ENCODE data around the gene LCA5. TPM values are rescaled to one million over a fixed set of nuclear protein-coding genes. Genes with fewer than 3 reads are reported as not detected.

Gene LCA5
- total and polyA plus RNA-seq, 2 experiments from 2014 or later = 4.0 to 4.2 TPM

GRCh38 chr6:79568996-79569395 is 31.8 kb upstream of the LCA5 start:
- no peaks in the 10 kb centered on the region for H3K9me2 ChIP-seq (ENCODE audit: insufficient read depth)
- TF ChIP-seq EZH2 (IDR thresholded peaks at IDR 0.05; ENCODE audit: insufficient read depth, poor library complexity, severe bottlenecking) (no peak), EZH2phosphoT487 (IDR thresholded peaks at IDR 0.05; ENCODE audit: insufficient read depth, low read depth) (no peak)
- H3K27me3 ChIP-seq (replicated peaks; ENCODE audit: insufficient read depth) = no peaks in the 10 kb centered on the region
- no peak overlapping the region for H3K27ac ChIP-seq
- no peak for DNase-seq
- in situ Hi-C loops (cut with MboI) = no loop called here
- WGBS, 2 experiments (ENCODE audit: low coverage in 1 of 2, low lambda C conversion rate in 2 of 2, missing lambda C conversion rate in 2 of 2) = 73 to 78% methylated on average over 2 of the region's 2 CpGs
- H3K9me3 ChIP-seq (ENCODE audit: low read depth) = no peaks in the 10 kb centered on the region
- no peaks in the 10 kb centered on the region for H3K79me2 ChIP-seq (ENCODE audit: insufficient read depth)
- H3K36me3 ChIP-seq (ENCODE audit: low read depth) = no peaks in the 10 kb centered on the region
- H2AFZ ChIP-seq = no peak overlapping the region
- no peak overlapping the region for H3K4me3 ChIP-seq
- no peak overlapping the region for H3K4me2 ChIP-seq (ENCODE audit: unreplicated experiment)
- no peak overlapping the region for H3K9ac ChIP-seq
- H3K4me1 ChIP-seq (ENCODE audit: insufficient read depth) = peaks cover under 1% of the 10 kb centered on the region; the same call in 1 of the 2 replicates
- H3F3A ChIP-seq (ENCODE audit: insufficient read depth) = no peaks in the 10 kb centered on the region
- H4K20me1 ChIP-seq (ENCODE audit: insufficient read depth) = no peaks in the 10 kb centered on the region

- no peaks in the 10 kb centered on the region for H3K9me2 ChIP-seq (ENCODE audit: insufficient read depth)
- H3K4me1 ChIP-seq (ENCODE audit: insufficient read depth) = no peaks in the 10 kb centered on the region
- no peaks in the 10 kb centered on the region for H3K36me3 ChIP-seq (ENCODE audit: low read depth)
- H4K20me1 ChIP-seq (ENCODE audit: insufficient read depth) = no peaks in the 10 kb centered on the region
- 74 to 85% methylated on average over 2 of the region's 2 CpGs for WGBS, 2 experiments (ENCODE audit: low coverage in 1 of 2, low lambda C conversion rate in 2 of 2, missing lambda C conversion rate in 2 of 2)
- H3K27ac ChIP-seq = no peak overlapping the region
- H3K4me2 ChIP-seq (ENCODE audit: unreplicated experiment) = no peak overlapping the region
- in situ Hi-C loops (cut with MboI) = no loop called here
- no peak for TF ChIP-seq EZH2 (IDR thresholded peaks at IDR 0.05; ENCODE audit: insufficient read depth, poor library complexity, severe bottlenecking)
- no peak for TF ChIP-seq EZH2phosphoT487 (IDR thresholded peaks at IDR 0.05; ENCODE audit: insufficient read depth, low read depth)
- H3K9me3 ChIP-seq (ENCODE audit: low read depth) = no peaks in the 10 kb centered on the region
- no peak overlapping the region for H3K4me3 ChIP-seq
- no peak overlapping the region for H3K9ac ChIP-seq
- H3K79me2 ChIP-seq (ENCODE audit: insufficient read depth) = no peaks in the 10 kb centered on the region
- H2AFZ ChIP-seq = no peak overlapping the region
- DNase-seq = no peak
- no peaks in the 10 kb centered on the region for H3F3A ChIP-seq (ENCODE audit: insufficient read depth)
- H3K27me3 ChIP-seq (replicated peaks; ENCODE audit: insufficient read depth) = no peaks in the 10 kb centered on the region
Observed at GRCh38 chr6:79564636-79565035, 27.4 kb upstream of the LCA5 start.

- in situ Hi-C loops (cut with MboI) = no loop called here
- Histone ChIP-seq H3F3A (ENCODE audit: insufficient read depth) (no peaks in the 10 kb centered on the region), H2AFZ (no peak overlapping the region), H3K27me3 (replicated peaks; ENCODE audit: insufficient read depth) (no peaks in the 10 kb centered on the region), H3K4me3 (no peak overlapping the region), H3K4me1 (ENCODE audit: insufficient read depth) (no peaks in the 10 kb centered on the region), H4K20me1 (ENCODE audit: insufficient read depth) (no peaks in the 10 kb centered on the region), H3K4me2 (ENCODE audit: unreplicated experiment) (no peak overlapping the region), H3K27ac (no peak overlapping the region), H3K36me3 (ENCODE audit: low read depth) (no peaks in the 10 kb centered on the region), H3K9me2 (ENCODE audit: insufficient read depth) (no peaks in the 10 kb centered on the region), H3K79me2 (ENCODE audit: insufficient read depth) (no peaks in the 10 kb centered on the region), H3K9me3 (ENCODE audit: low read depth) (no peaks in the 10 kb centered on the region), H3K9ac (no peak overlapping the region)
- DNase-seq = no peak
- TF ChIP-seq EZH2 (IDR thresholded peaks at IDR 0.05; ENCODE audit: insufficient read depth, poor library complexity, severe bottlenecking) (no peak), EZH2phosphoT487 (IDR thresholded peaks at IDR 0.05; ENCODE audit: insufficient read depth, low read depth) (no peak)
- 88 to 93% methylated on average over 2 of the region's 2 CpGs for WGBS, 2 experiments (ENCODE audit: low coverage in 1 of 2, low lambda C conversion rate in 2 of 2, missing lambda C conversion rate in 2 of 2)
Observed at GRCh38 chr6:79559706-79560105, 22.5 kb upstream of the LCA5 start.

GRCh38 chr6:79557673-79558467 is 20.6 kb upstream of the LCA5 start:
- WGBS, 2 experiments (ENCODE audit: low coverage in 1 of 2, low lambda C conversion rate in 2 of 2, missing lambda C conversion rate in 2 of 2) = 95 to 96% methylated on average over 2 of the region's 2 CpGs
- Histone ChIP-seq H3K9me3 (ENCODE audit: low read depth) (no peaks in the 10 kb centered on the region), H3K79me2 (ENCODE audit: insufficient read depth) (no peaks in the 10 kb centered on the region), H3K4me2 (ENCODE audit: unreplicated experiment) (no peak overlapping the region), H3K9me2 (ENCODE audit: insufficient read depth) (no peaks in the 10 kb centered on the region), H3K9ac (no peak overlapping the region), H3K27ac (no peak overlapping the region), H3K27me3 (replicated peaks; ENCODE audit: insufficient read depth) (no peaks in the 10 kb centered on the region), H3K4me1 (ENCODE audit: insufficient read depth) (no peaks in the 10 kb centered on the region), H3K36me3 (ENCODE audit: low read depth) (no peaks in the 10 kb centered on the region), H4K20me1 (ENCODE audit: insufficient read depth) (no peaks in the 10 kb centered on the region), H2AFZ (no peak overlapping the region), H3K4me3 (no peak overlapping the region), H3F3A (ENCODE audit: insufficient read depth) (no peaks in the 10 kb centered on the region)
- no peak for DNase-seq
- in situ Hi-C loops (cut with MboI) = no loop called here
- TF ChIP-seq EZH2phosphoT487 (IDR thresholded peaks at IDR 0.05; ENCODE audit: insufficient read depth, low read depth) = no peak
- TF ChIP-seq EZH2 (IDR thresholded peaks at IDR 0.05; ENCODE audit: insufficient read depth, poor library complexity, severe bottlenecking) = no peak
